H1 (cell line): Measurements from ENCODE around the gene STH. TPM values are rescaled to one million over a fixed set of nuclear protein-coding genes. Genes with fewer than 3 reads are reported as not detected.

ENCODE experiments used
- polyA plus RNA-seq, 7 experiments: library from polyadenylated mRNA; depleted of rRNA in 3 of 7; stranded (reverse) in 5 of 7; unstranded in 2 of 7; fragments of >200 nt in 5 of 7; fragments of 200-250 nt in 2 of 7; gene quantifications; 1 replicate in 5 of 7; 2 replicates in 1 of 7; 4 replicates in 1 of 7; pipeline versions ENCODE4 v1.2.1 to v1.2.3, GENCODE V29; 2011 to 2013; ENCODE audit warnings: missing spikeins in 2 of 7, mixed read lengths in 2 of 7
- total RNA-seq: library from RNA; stranded (reverse); fragmentation: NEBNext Ultra II Directional; extraction: Animal tissue kit (Norgen Biotek cat#: 25700); gene quantifications from 2 replicates; pipeline ENCODE4 v1.2.1, GENCODE V29; 2021

STH gene
- total and polyA plus RNA-seq, 2 of the 8 experiments (the other 6 are each of a cell fraction or from before 2014, with no cell fraction given): not detected

Other genes starting within 250 kb of the STH start
- 0.55 and 0.56 TPM in 2 replicates for gene CRHR1, start 214.9 kb upstream of the STH start, total RNA-seq
- gene CRHR1, start 214.9 kb upstream of the STH start, polyA plus RNA-seq (2011; rRNA removed): 1.2 and 1.7 TPM in 2 replicates
- not detected in 2 replicates for gene SPPL2C, start 154.4 kb upstream of the STH start, total RNA-seq
- gene SPPL2C, start 154.4 kb upstream of the STH start, polyA plus RNA-seq (2011; rRNA removed): not detected in 2 replicates
- 1.7 and 2.4 TPM in 2 replicates for gene MAPT, start 104.7 kb upstream of the STH start, total RNA-seq
- gene MAPT, start 104.7 kb upstream of the STH start, polyA plus RNA-seq (2011; rRNA removed): 0.54 and 1.0 TPM in 2 replicates
- gene KANSL1, start 194.2 kb downstream of the STH start, total RNA-seq: 116 and 128 TPM in 2 replicates
- gene KANSL1, start 194.2 kb downstream of the STH start, polyA plus RNA-seq (2011; rRNA removed): 34.0 and 43.3 TPM in 2 replicates